NCI-H226 (cell line): ENCODE results near the gene KCNMB2.
"Not testable (repeated sequence)": the region's sequence is repeated elsewhere in the genome, so short reads cannot be mapped to it uniquely, and the experiment has no call there.

Source experiments
- DNase-seq: peaks from one replicate; pipeline ENCODE4 v3.0.0-alpha.2; 2015

KCNMB2 gene

GRCh38 chr3:178826435-178827123 lies 290.3 kb downstream of the KCNMB2 start:
- DNase-seq = no peak

GRCh38 chr3:178827285-178827856 lies 291.1 kb downstream of the KCNMB2 start:
- no peak for DNase-seq

- no peak for DNase-seq
Observed at GRCh38 chr3:178833695-178834094, 297.5 kb downstream of the KCNMB2 start.

GRCh38 chr3:178835033-178835432 lies 298.8 kb downstream of the KCNMB2 start:
- DNase-seq = no peak

GRCh38 chr3:178837512-178837911 lies 301.3 kb downstream of the KCNMB2 start:
- DNase-seq = no peak

- DNase-seq = no peak
Observed at GRCh38 chr3:178840586-178840985, 304.4 kb downstream of the KCNMB2 start.

- no peak for DNase-seq
Observed at GRCh38 chr3:178841011-178841410, 304.8 kb downstream of the KCNMB2 start.

- no peak for DNase-seq
Observed at GRCh38 chr3:178844916-178845315, 308.7 kb downstream of the KCNMB2 start.

GRCh38 chr3:178845420-178846118 lies 309.3 kb downstream of the KCNMB2 start:
- DNase-seq = no peak

- DNase-seq = no peak
Observed at GRCh38 chr3:178847190-178847589, 311.0 kb downstream of the KCNMB2 start.

- DNase-seq = no peak
Observed at GRCh38 chr3:178849199-178849910, 313.1 kb downstream of the KCNMB2 start.

- DNase-seq = peak; percentile 29
Observed at GRCh38 chr3:178850450-178851190, 314.4 kb downstream of the KCNMB2 start.

- no peak for DNase-seq
Observed at GRCh38 chr3:178851564-178851963, 315.3 kb downstream of the KCNMB2 start.

- DNase-seq = no peak
Observed at GRCh38 chr3:178856804-178857203, 320.6 kb downstream of the KCNMB2 start.

- DNase-seq = no peak
Observed at GRCh38 chr3:178859386-178859785, 323.1 kb downstream of the KCNMB2 start.

- DNase-seq = not testable (repeated sequence)
Observed at GRCh38 chr3:178859900-178860436, 323.7 kb downstream of the KCNMB2 start.

- no peak for DNase-seq
Observed at GRCh38 chr3:178868681-178869080, 332.4 kb downstream of the KCNMB2 start.

GRCh38 chr3:178870085-178870484 lies 333.8 kb downstream of the KCNMB2 start:
- DNase-seq = no peak

- no peak for DNase-seq
Observed at GRCh38 chr3:178875157-178875556, 338.9 kb downstream of the KCNMB2 start.

- no peak for DNase-seq
Observed at GRCh38 chr3:178875836-178876235, 339.6 kb downstream of the KCNMB2 start.

GRCh38 chr3:178880274-178880673 lies 344.0 kb downstream of the KCNMB2 start:
- no peak for DNase-seq
